ENCODE measurements around the gene ZFAND3. TPM values are rescaled to one million over a fixed set of nuclear protein-coding genes. Genes with fewer than 3 reads are reported as not detected.

Gene ZFAND3
- total and polyA plus RNA-seq, 2 experiments from 2014 or later, result 16.9 to 28.2 TPM

GRCh38 chr6:38022688-38023087 is 203.2 kb downstream of the ZFAND3 start:
- H3K27me3 Mint-ChIP-seq (ENCODE audit: insufficient read depth, low read depth, poor library complexity), result peaks cover 2% of the 10 kb centered on the region
- peaks cover 19% of the 10 kb centered on the region for H3K4me1 Mint-ChIP-seq
- no peak overlapping the region for H2AFZ ChIP-seq
- no peaks in the 10 kb centered on the region for H3K27me3 ChIP-seq (ENCODE audit: insufficient read depth)
- no peaks in the 10 kb centered on the region for H3F3A ChIP-seq (replicated peaks; ENCODE audit: low read depth)
- H3K36me3 Mint-ChIP-seq (ENCODE audit: low read depth), result peaks cover 14% of the 10 kb centered on the region; the same call in 2 of the 3 replicates
- DNase-seq (ENCODE audit: low spot score), result no peak
- H3K9me2 ChIP-seq (ENCODE audit: insufficient read depth), result no peaks in the 10 kb centered on the region
- no peak overlapping the region for H3K4me3 ChIP-seq
- 0 out of 2 replicates have a peak, but pooled peaks cover 5% of the 10 kb centered on the region for H4K20me1 ChIP-seq (replicated peaks; ENCODE audit: insufficient read depth)
- no peak overlapping the region for H3K4me2 ChIP-seq
- H3K4me1 ChIP-seq (ENCODE audit: insufficient read depth), result no peaks in the 10 kb centered on the region
- H3K4me3 Mint-ChIP-seq, result no peak overlapping the region
- peaks cover 18% of the 10 kb centered on the region; the same call in 1 of the 2 replicates for H3K79me2 ChIP-seq (replicated peaks; ENCODE audit: insufficient read depth)
- no peak for TF ChIP-seq ZNF462 (CRISPR knock-in tag; IDR thresholded peaks at IDR 0.05)
- TF ChIP-seq NANOG (IDR thresholded peaks at IDR 0.05; ENCODE audit: borderline replicate concordance), result no peak
- no peak for TF ChIP-seq ZNF331 (CRISPR knock-in tag; IDR thresholded peaks at IDR 0.05; ENCODE audit: low read depth)
- TF ChIP-seq, protein P1, sequence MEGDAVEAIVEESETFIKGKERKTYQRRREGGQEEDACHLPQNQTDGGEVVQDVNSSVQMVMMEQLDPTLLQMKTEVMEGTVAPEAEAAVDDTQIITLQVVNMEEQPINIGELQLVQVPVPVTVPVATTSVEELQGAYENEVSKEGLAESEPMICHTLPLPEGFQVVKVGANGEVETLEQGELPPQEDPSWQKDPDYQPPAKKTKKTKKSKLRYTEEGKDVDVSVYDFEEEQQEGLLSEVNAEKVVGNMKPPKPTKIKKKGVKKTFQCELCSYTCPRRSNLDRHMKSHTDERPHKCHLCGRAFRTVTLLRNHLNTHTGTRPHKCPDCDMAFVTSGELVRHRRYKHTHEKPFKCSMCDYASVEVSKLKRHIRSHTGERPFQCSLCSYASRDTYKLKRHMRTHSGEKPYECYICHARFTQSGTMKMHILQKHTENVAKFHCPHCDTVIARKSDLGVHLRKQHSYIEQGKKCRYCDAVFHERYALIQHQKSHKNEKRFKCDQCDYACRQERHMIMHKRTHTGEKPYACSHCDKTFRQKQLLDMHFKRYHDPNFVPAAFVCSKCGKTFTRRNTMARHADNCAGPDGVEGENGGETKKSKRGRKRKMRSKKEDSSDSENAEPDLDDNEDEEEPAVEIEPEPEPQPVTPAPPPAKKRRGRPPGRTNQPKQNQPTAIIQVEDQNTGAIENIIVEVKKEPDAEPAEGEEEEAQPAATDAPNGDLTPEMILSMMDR (conservative IDR thresholded peaks at IDR 0.05; ENCODE audit: low read depth in 2 of 2), result no peak
- no peak for TF ChIP-seq EZH2 (IDR thresholded peaks at IDR 0.05; ENCODE audit: low read depth, unreplicated experiment)
- TF ChIP-seq CREB1 (CRISPR knock-in tag; IDR thresholded peaks at IDR 0.05; ENCODE audit: low read depth), result no peak
- no peak for TF ChIP-seq JUNB (IDR thresholded peaks at IDR 0.05; ENCODE audit: unreplicated experiment)
- no peak for TF ChIP-seq POLR2AphosphoS5 (IDR thresholded peaks at IDR 0.05; ENCODE audit: low read depth)
- TF ChIP-seq, protein P2, sequence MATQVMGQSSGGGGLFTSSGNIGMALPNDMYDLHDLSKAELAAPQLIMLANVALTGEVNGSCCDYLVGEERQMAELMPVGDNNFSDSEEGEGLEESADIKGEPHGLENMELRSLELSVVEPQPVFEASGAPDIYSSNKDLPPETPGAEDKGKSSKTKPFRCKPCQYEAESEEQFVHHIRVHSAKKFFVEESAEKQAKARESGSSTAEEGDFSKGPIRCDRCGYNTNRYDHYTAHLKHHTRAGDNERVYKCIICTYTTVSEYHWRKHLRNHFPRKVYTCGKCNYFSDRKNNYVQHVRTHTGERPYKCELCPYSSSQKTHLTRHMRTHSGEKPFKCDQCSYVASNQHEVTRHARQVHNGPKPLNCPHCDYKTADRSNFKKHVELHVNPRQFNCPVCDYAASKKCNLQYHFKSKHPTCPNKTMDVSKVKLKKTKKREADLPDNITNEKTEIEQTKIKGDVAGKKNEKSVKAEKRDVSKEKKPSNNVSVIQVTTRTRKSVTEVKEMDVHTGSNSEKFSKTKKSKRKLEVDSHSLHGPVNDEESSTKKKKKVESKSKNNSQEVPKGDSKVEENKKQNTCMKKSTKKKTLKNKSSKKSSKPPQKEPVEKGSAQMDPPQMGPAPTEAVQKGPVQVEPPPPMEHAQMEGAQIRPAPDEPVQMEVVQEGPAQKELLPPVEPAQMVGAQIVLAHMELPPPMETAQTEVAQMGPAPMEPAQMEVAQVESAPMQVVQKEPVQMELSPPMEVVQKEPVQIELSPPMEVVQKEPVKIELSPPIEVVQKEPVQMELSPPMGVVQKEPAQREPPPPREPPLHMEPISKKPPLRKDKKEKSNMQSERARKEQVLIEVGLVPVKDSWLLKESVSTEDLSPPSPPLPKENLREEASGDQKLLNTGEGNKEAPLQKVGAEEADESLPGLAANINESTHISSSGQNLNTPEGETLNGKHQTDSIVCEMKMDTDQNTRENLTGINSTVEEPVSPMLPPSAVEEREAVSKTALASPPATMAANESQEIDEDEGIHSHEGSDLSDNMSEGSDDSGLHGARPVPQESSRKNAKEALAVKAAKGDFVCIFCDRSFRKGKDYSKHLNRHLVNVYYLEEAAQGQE (IDR thresholded peaks at IDR 0.05; ENCODE audit: unreplicated experiment), result no peak
- TF ChIP-seq ZNF114 (CRISPR knock-in tag; IDR thresholded peaks at IDR 0.05), result no peak
- TF ChIP-seq, protein P3, sequence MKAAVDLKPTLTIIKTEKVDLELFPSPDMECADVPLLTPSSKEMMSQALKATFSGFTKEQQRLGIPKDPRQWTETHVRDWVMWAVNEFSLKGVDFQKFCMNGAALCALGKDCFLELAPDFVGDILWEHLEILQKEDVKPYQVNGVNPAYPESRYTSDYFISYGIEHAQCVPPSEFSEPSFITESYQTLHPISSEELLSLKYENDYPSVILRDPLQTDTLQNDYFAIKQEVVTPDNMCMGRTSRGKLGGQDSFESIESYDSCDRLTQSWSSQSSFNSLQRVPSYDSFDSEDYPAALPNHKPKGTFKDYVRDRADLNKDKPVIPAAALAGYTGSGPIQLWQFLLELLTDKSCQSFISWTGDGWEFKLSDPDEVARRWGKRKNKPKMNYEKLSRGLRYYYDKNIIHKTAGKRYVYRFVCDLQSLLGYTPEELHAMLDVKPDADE (IDR thresholded peaks at IDR 0.05), result no peak
- no peak for TF ChIP-seq EZH2phosphoT487 (IDR thresholded peaks at IDR 0.05; ENCODE audit: unreplicated experiment)
- no peak for TF ChIP-seq STAT1 (IDR thresholded peaks at IDR 0.05; ENCODE audit: unreplicated experiment)
- H3K27ac Mint-ChIP-seq, result no peak overlapping the region
- ATAC-seq, result no peak
- H3K9me3 Mint-ChIP-seq, result peaks cover 14% of the 10 kb centered on the region
- no peak overlapping the region for H3K27ac ChIP-seq (ENCODE audit: low read depth)
- H3K36me3 ChIP-seq (ENCODE audit: insufficient read depth), result no peaks in the 10 kb centered on the region

All from GM23338 (cell line).